GM12878 (cell line): ENCODE data around the gene TERF2IP. TPM values are rescaled to one million over a fixed set of nuclear protein-coding genes. Genes with fewer than 3 reads are reported as not detected.

Experiments used
- ATAC-seq: fragments of 200-7000 bp; cut with Tn5 transposase; 3 replicates; pipeline ENCODE4 v1.9.1; 2020; ENCODE audit warnings: mild to moderate bottlenecking, moderate library complexity
- BruUV-seq: library from RNA; stranded (reverse); fragments of 400-500 nt; replicated peaks from 2 replicates; lab custom pipeline; 2021; lab: Mats Ljungman, UMichigan
- CTCF ChIA-PET: fragments of 300-600 bp; sonication (Branson Sonifier 250); formaldehyde crosslinking; extraction: SDS; loops from one replicate; lab custom pipeline; 2021; ENCODE audit warnings: inconsistent platforms; lab: Yijun Ruan, JAX
- POLR2A ChIA-PET: fragments of 350-600 bp; formaldehyde crosslinking; extraction: SDS; loops from one replicate; lab custom pipeline; 2021; ENCODE audit warnings: inconsistent platforms; lab: Charles Lee
- RAD21 ChIA-PET: fragments of 300-600 bp; sonication (Branson Sonifier 250); formaldehyde crosslinking; loops from one replicate; lab custom pipeline; 2023; ENCODE audit warnings: antibody characterized with exemption; ENCODE audit not compliant: unreplicated experiment; lab: Charles Lee
- SMC1A ChIA-PET: fragments of 300-600 bp; sonication (Branson Sonifier 250); formaldehyde crosslinking; loops from one replicate; lab custom pipeline; 2023; ENCODE audit not compliant: unreplicated experiment, uncharacterized antibody; lab: Charles Lee
- DNase-seq: peaks from one replicate; pipeline ENCODE4 v3.0.0-alpha.2; 2011; ENCODE audit warnings: low read depth, low spot score
- FAIRE-seq: peaks from 3 replicates; lab custom pipeline; 2011; peaks lifted over from hg19 to GRCh38; lab: Jason Lieb, UNC
- H2AFZ ChIP-seq: 2 replicates; pipeline ENCODE4 v1.6.0; 2011; ENCODE audit warnings: low read depth, low read length, control low read depth; ENCODE audit not compliant: control insufficient read depth
- H3K27ac ChIP-seq: 2 replicates; pipeline ENCODE4 v1.5.1; 2011; ENCODE audit warnings: control low read depth; ENCODE audit not compliant: control insufficient read depth, insufficient read depth
- H3K27me3 ChIP-seq, 2 experiments: replicated peaks in 1 of 2; 2 replicates each; pipeline versions ENCODE4 v1.6.0 to v1.6.1; 2011; ENCODE audit warnings: low read length in 1 of 2; ENCODE audit not compliant: control insufficient read depth in 2 of 2, insufficient read depth in 2 of 2
- H3K36me3 ChIP-seq, 2 experiments: 2 replicates each; pipeline ENCODE4 v1.5.1; 2011; ENCODE audit warnings: low read length in 1 of 2; ENCODE audit not compliant: control insufficient read depth in 2 of 2, insufficient read depth in 2 of 2
- H3K4me1 ChIP-seq: 2 replicates; pipeline ENCODE4 v1.6.1; 2011; ENCODE audit warnings: mild to moderate bottlenecking, low read length, moderate library complexity, mixed read lengths; ENCODE audit not compliant: control insufficient read depth, insufficient read depth
- H3K4me2 ChIP-seq: 2 replicates; pipeline ENCODE4 v1.6.0; 2011; ENCODE audit warnings: control low read depth; ENCODE audit not compliant: control insufficient read depth, insufficient read depth
- H3K4me3 ChIP-seq: fragments of 200-600 bp; sonication (generic); 2 replicates; pipeline ENCODE4 v1.5.1; 2016
- H3K79me2 ChIP-seq: 2 replicates; pipeline ENCODE4 v1.6.0; 2011; ENCODE audit warnings: low read length; ENCODE audit not compliant: control insufficient read depth, insufficient read depth
- H3K9ac ChIP-seq: 2 replicates; pipeline ENCODE4 v1.8.0; 2011; ENCODE audit warnings: low read length, control low read depth, mixed read lengths; ENCODE audit not compliant: control insufficient read depth, insufficient read depth
- H3K9me3 ChIP-seq: replicated peaks from 3 replicates; pipeline ENCODE4 v1.5.1; 2011; ENCODE audit warnings: mild to moderate bottlenecking, low read length; ENCODE audit not compliant: control insufficient read depth, insufficient read depth
- H4K20me1 ChIP-seq: 2 replicates; pipeline ENCODE4 v1.6.0; 2011; ENCODE audit not compliant: control insufficient read depth, insufficient read depth
- ATF2 ChIP-seq: IDR thresholded peaks from 2 replicates; pipeline ENCODE4 v1.6.1; 2012; ENCODE audit warnings: low read length, inconsistent platforms
- BRCA1 ChIP-seq: IDR thresholded peaks from 2 replicates; pipeline ENCODE4 v1.6.1; 2011; ENCODE audit warnings: low read depth, low read length, improper control_type of control experiment
- CTCF ChIP-seq, 3 experiments: IDR thresholded peaks in 2 of 3; conservative IDR thresholded peaks in 1 of 3; 2 replicates each; pipeline ENCODE4 v1.5.1; 2011; ENCODE audit warnings: low read depth in 3 of 3, low read length in 3 of 3, mild to moderate bottlenecking in 3 of 3, control low read depth in 2 of 3, moderate library complexity in 2 of 3, inconsistent platforms in 1 of 3, mixed read lengths in 1 of 3; ENCODE audit not compliant: control insufficient read depth in 2 of 3, insufficient read depth in 1 of 3; ENCODE audit errors: extremely low read depth in 1 of 3
- EGR1 ChIP-seq, 2 experiments: IDR thresholded peaks; 1 replicate in 1 of 2; 2 replicates in 1 of 2; pipeline ENCODE4 v1.6.1; 2011 to 2012; ENCODE audit warnings: low read depth in 2 of 2, low read length in 2 of 2, borderline replicate concordance in 1 of 2, mild to moderate bottlenecking in 1 of 2, moderate library complexity in 1 of 2
- IRF4 ChIP-seq: IDR thresholded peaks from 2 replicates; pipeline ENCODE4 v1.6.1; 2011; ENCODE audit warnings: low read depth, low read length
- MTA3 ChIP-seq: IDR thresholded peaks from 2 replicates; pipeline ENCODE4 v1.6.1; 2012; ENCODE audit warnings: low read length, inconsistent platforms, borderline replicate concordance
- NR2F1 ChIP-seq: fragments of 450-650 bp; conservative IDR thresholded peaks from 2 replicates; pipeline ENCODE4 v1.6.1; 2017; ENCODE audit warnings: mild to moderate bottlenecking
- PAX8 ChIP-seq: fragments of 450-650 bp; IDR thresholded peaks from 2 replicates; pipeline ENCODE4 v1.6.1; 2017; ENCODE audit warnings: mild to moderate bottlenecking, moderate library complexity
- RAD21 ChIP-seq: IDR thresholded peaks from 2 replicates; pipeline ENCODE4 v1.6.1; 2011; ENCODE audit warnings: mild to moderate bottlenecking, low read depth, low read length, moderate library complexity; ENCODE audit not compliant: insufficient read depth
- RUNX3 ChIP-seq: IDR thresholded peaks from 2 replicates; pipeline ENCODE4 v1.6.1; 2012; ENCODE audit warnings: low read length, inconsistent platforms
- SP1 ChIP-seq: IDR thresholded peaks from one replicate; pipeline ENCODE4 v1.6.1; 2011; ENCODE audit warnings: low read depth, low read length
- TAF1 ChIP-seq: IDR thresholded peaks from 2 replicates; pipeline ENCODE4 v1.6.1; 2011; ENCODE audit warnings: mild to moderate bottlenecking, low read depth, low read length, borderline replicate concordance
- whole genome bisulfite sequencing: methylation state at CpG from one replicate; pipeline ENCODE4 v1.1.6; 2016; ENCODE audit warnings: low lambda C conversion rate; ENCODE audit not compliant: insufficient replicate concordance, insufficient coverage; ENCODE audit errors: missing lambda C conversion rate; 5-methylcytosine and 5-hydroxymethylcytosine counted together
- in situ Hi-C: fragments of 300-500 bp; cut with MboI; formaldehyde crosslinking; loops from 9 replicates; pipeline ENCODE4 v1.14.3; 2018; ENCODE audit warnings: mixed read lengths
- intact Hi-C: fragments of 100-400 bp; cut with micrococcal nuclease; formaldehyde crosslinking; loops from one replicate; pipeline ENCODE4 v1.14.2; 2022; ENCODE audit not compliant: unreplicated experiment
- polyA plus RNA-seq, 11 experiments: library from polyadenylated mRNA; depleted of rRNA in 4 of 11; unstranded in 6 of 11; stranded (reverse) in 5 of 11; fragments of >200 nt; fragmentation: Nextera tagmentation in 4 of 11; fragmentation: Illumina TruSeq in 1 of 11; extraction: Ambion mirVana in 4 of 11; extraction: Trizol in 1 of 11; gene quantifications; 1 replicate in 1 of 11; 2 replicates in 10 of 11; pipeline versions ENCODE4 v1.2.1 to v1.2.3, GENCODE V29; 2011 to 2016; ENCODE audit warnings: inconsistent platforms in 2 of 11, missing spikeins in 2 of 11, low read depth in 1 of 11
- total RNA-seq, 4 experiments: library from RNA; depleted of rRNA in 3 of 4; stranded (reverse); fragments of >200 nt in 3 of 4; fragmentation: Illumina TruSeq in 1 of 4; extraction: Trizol in 1 of 4; gene quantifications; 2 replicates each; pipeline versions ENCODE4 v1.2.1 to v1.2.3, GENCODE V29; 2013 to 2021

TERF2IP gene
- total and polyA plus RNA-seq, 10 of the 15 experiments (the other 5 are each of a cell fraction or from before 2014, with no cell fraction given), result 19.6 to 93.1 (median 54.4) TPM

- TF ChIP-seq IRF4, result no peak
- no peak for TF ChIP-seq MTA3
These were observed 7.0 kb upstream of the TERF2IP start (continued) for GRCh38 chr16:75640598-75640997.

GRCh38 chr16:75644240-75645012, 3.1 kb upstream of the TERF2IP start:
- no peak for ATAC-seq
- BruUV-seq, result no TSS peak
- intact Hi-C loops, result no loop called here
- no peaks in the 10 kb centered on the region; a peak in 1 of 4 replicates for H3K27me3 ChIP-seq
- peaks cover 18% of the 10 kb centered on the region for H3K4me1 ChIP-seq
- peak overlapping the region; percentile 89 for H3K4me2 ChIP-seq
- no peak overlapping the region; the same call in 1 of the 2 replicates for H3K9ac ChIP-seq
- FAIRE-seq, result peak; percentile 71
- no peak overlapping the region for H3K27ac ChIP-seq
- H3K36me3 ChIP-seq, result peaks cover 7 to 29% of the 10 kb centered on the region in 2 experiments
- RAD21 ChIA-PET, result interaction anchor here (0.6 kb wide), 1 partner anchor 88 kb away, joined by 3 read pairs; the partner anchor contains the start of gene TMEM231
- TF ChIP-seq EGR1 (IDR thresholded peaks at IDR 0.05; ENCODE audit: borderline replicate concordance in 1 of 2, low read depth in 2 of 2, low read length in 2 of 2) (no peak), CTCF (IDR thresholded peaks at IDR 0.05 in 2 of 3, conservative IDR thresholded peaks at IDR 0.05 in 1 of 3; ENCODE audit: control insufficient read depth in 2 of 3, extremely low read depth in 1 of 3, insufficient read depth in 1 of 3, low read depth in 3 of 3, low read length in 3 of 3) (0 out of 6 replicates have a peak, but pooled peaks of 1 of the 3 experiments have one; percentile 0), TAF1 (no peak), SP1 (no peak), PAX8 (no peak), BRCA1 (no peak), NR2F1 (no peak), RAD21 (0 out of 2 replicates have a peak, but pooled peaks have one; percentile 4), RUNX3 (0 out of 2 replicates have a peak, but pooled peaks have one; percentile 19), ATF2 (no peak)
- peak overlapping the region; percentile 20; the same call in 1 of the 2 replicates for H3K4me3 ChIP-seq
- no peaks in the 10 kb centered on the region for H3K9me3 ChIP-seq
- H3K79me2 ChIP-seq, result peaks cover 66% of the 10 kb centered on the region
- POLR2A ChIA-PET, result interaction anchor here (1.9 kb wide), 1 partner anchor 22 kb away, joined by 7 read pairs; the partner anchor contains the start of gene ADAT1
- no peak overlapping the region for H2AFZ ChIP-seq
- WGBS, result 97% methylated on average over 7 of the region's 7 CpGs
- peaks cover 4% of the 10 kb centered on the region; the same call in 1 of the 2 replicates for H4K20me1 ChIP-seq
- in situ Hi-C loops, result loop anchor here (5.0 kb wide), 2 partner anchors 118 to 1548 kb away; partner anchors contain the start of gene MON1B
- CTCF ChIA-PET, result interaction anchor here (1.3 to 1.9 kb wide), 3 partner anchors 22 to 127 kb away, joined by 3 to 8 read pairs (median 6); partner anchors contain the start of gene ADAT1
- no peak for DNase-seq
- SMC1A ChIA-PET, result interaction anchor here (1.0 to 8.1 kb wide), 5 partner anchors 12 to 80 kb away, joined by 3 to 69 read pairs (median 3); partner anchors contain the start of gene ADAT1
